ENCODE results near the gene CDK19. TPM values are rescaled to one million over a fixed set of nuclear protein-coding genes. Genes with fewer than 3 reads are reported as not detected.

Gene CDK19
- total RNA-seq, 1 experiment from 2014 or later, result 11.7 TPM

DNA sequence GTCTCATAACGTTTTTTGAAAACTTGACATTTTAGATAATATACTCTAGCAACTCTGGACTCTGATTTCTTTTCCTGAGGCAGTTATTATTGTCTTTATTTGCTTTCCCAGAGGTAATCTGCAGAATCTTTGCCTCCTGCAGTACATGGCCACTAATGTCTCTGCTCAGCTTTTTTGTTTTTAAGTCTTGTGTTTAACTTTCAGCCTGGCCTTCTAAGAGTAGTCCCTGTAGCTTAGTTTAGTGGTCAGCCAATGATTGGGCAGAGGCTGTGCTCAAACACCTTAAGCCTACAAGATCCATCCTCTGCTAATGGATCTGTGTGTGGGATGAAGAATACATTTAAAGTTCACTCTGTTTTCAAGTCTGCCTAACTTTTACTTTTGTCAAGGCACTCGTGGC, 241.7 kb downstream of the CDK19 start (continued):
- TF ChIP-seq HMGXB4 (CRISPR knock-in tag; IDR thresholded peaks at IDR 0.05) (no peak), CREM (CRISPR knock-in tag; IDR thresholded peaks at IDR 0.05) (no peak), SOX15 (CRISPR knock-in tag; IDR thresholded peaks at IDR 0.05) (no peak), TP53 (CRISPR knock-in tag; IDR thresholded peaks at IDR 0.05) (no peak), NFYB (CRISPR knock-in tag; conservative IDR thresholded peaks at IDR 0.05; ENCODE audit: low read depth) (no peak), ZNF671 (CRISPR knock-in tag; IDR thresholded peaks at IDR 0.05) (no peak)
- TF ChIP-seq, protein P1, sequence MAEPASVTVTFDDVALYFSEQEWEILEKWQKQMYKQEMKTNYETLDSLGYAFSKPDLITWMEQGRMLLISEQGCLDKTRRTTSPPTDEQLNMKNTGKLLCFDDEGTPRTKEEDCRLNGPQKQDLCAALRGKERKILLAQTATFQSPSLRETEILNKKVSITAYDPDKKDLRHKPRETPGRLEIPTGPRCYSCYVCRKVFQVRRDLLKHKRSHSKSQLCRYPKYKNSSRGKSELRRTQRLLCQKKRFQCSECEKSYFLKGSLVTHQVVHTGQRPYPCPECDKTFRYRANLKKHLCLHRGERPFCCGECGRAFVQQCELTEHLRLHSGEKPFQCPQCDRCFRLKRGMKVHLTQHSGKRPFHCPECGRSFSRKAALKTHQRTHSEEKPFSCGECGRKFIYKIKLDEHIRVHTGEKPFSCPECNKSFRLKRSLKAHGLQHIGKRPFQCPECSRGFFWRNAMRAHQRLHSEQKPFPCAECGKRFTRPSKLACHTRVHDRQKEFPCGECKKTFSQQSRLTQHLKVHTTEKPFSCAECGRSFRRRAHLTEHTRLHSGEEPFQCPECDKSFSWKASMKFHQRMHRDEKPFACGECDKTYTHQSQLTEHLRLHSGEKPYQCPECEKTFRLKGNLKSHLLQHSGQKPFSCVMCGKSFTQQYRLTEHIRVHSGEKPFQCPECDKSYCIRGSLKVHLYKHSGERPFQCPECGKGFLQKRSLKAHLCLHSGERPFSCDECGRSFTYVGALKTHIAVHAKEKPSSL (CRISPR knock-in tag; conservative IDR thresholded peaks at IDR 0.05), result no peak
- TF ChIP-seq, protein P2, sequence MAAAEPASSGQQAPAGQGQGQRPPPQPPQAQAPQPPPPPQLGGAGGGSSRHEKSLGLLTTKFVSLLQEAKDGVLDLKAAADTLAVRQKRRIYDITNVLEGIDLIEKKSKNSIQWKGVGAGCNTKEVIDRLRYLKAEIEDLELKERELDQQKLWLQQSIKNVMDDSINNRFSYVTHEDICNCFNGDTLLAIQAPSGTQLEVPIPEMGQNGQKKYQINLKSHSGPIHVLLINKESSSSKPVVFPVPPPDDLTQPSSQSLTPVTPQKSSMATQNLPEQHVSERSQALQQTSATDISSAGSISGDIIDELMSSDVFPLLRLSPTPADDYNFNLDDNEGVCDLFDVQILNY (CRISPR knock-in tag; IDR thresholded peaks at IDR 0.05), result no peak

DNA sequence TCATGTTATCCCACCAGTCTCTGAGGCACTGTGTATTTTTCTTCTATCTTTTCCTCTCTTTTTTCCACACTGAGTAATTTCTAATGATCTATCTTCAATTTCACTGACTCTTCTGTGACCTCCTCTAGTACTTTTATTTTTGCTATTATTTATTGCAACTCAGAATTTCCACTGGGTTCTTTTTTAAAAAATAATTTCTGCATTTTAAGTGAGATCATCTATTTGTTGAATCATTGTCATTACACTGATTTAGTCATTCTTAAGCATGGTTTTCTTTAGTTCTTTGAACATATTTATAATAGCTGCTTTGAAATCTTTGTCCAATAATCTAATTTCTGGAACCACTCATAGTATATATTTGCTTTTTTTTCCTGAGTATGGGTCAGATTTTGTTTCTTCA, 242.1 kb downstream of the CDK19 start:
- DNase-seq (ENCODE audit: low spot score) (no peak), ATAC-seq (no peak)
- H3K27me3 Mint-ChIP-seq (ENCODE audit: low read depth), result no peaks in the 10 kb centered on the region
- H3K9me3 Mint-ChIP-seq, result no peaks in the 10 kb centered on the region
- ChIA-PET POLR2A (no interaction called here), CTCF (no interaction called here)
- H3K36me3 Mint-ChIP-seq, result no peaks in the 10 kb centered on the region
- H3K4me3 Mint-ChIP-seq, result no peak overlapping the region
- no peaks in the 10 kb centered on the region for H3K4me1 Mint-ChIP-seq
- no peak for TF ChIP-seq GTF2I (CRISPR knock-in tag; conservative IDR thresholded peaks at IDR 0.05)
- TF ChIP-seq, protein P1 (CRISPR knock-in tag; conservative IDR thresholded peaks at IDR 0.05), result no peak
- TF ChIP-seq, protein P3, sequence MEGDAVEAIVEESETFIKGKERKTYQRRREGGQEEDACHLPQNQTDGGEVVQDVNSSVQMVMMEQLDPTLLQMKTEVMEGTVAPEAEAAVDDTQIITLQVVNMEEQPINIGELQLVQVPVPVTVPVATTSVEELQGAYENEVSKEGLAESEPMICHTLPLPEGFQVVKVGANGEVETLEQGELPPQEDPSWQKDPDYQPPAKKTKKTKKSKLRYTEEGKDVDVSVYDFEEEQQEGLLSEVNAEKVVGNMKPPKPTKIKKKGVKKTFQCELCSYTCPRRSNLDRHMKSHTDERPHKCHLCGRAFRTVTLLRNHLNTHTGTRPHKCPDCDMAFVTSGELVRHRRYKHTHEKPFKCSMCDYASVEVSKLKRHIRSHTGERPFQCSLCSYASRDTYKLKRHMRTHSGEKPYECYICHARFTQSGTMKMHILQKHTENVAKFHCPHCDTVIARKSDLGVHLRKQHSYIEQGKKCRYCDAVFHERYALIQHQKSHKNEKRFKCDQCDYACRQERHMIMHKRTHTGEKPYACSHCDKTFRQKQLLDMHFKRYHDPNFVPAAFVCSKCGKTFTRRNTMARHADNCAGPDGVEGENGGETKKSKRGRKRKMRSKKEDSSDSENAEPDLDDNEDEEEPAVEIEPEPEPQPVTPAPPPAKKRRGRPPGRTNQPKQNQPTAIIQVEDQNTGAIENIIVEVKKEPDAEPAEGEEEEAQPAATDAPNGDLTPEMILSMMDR (IDR thresholded peaks at IDR 0.05), result no peak
- no peak for TF ChIP-seq TEAD1 (CRISPR knock-in tag; IDR thresholded peaks at IDR 0.05)
- TF ChIP-seq ZNF423 (CRISPR knock-in tag; IDR thresholded peaks at IDR 0.05), result no peak
- TF ChIP-seq FOXP4 (CRISPR knock-in tag; IDR thresholded peaks at IDR 0.05), result no peak
- TF ChIP-seq IRF2 (CRISPR knock-in tag; IDR thresholded peaks at IDR 0.05; ENCODE audit: borderline replicate concordance, low read depth), result no peak
- TF ChIP-seq CREM (CRISPR knock-in tag; IDR thresholded peaks at IDR 0.05), result no peak
- TF ChIP-seq ZNF671 (CRISPR knock-in tag; IDR thresholded peaks at IDR 0.05), result no peak
- TF ChIP-seq SP1 (CRISPR knock-in tag; conservative IDR thresholded peaks at IDR 0.05), result no peak
- no peak for TF ChIP-seq HMGA2 (CRISPR knock-in tag; IDR thresholded peaks at IDR 0.05)
- TF ChIP-seq GABPB1 (CRISPR knock-in tag; IDR thresholded peaks at IDR 0.05), result no peak
- no peak for TF ChIP-seq PRRX2 (CRISPR knock-in tag; IDR thresholded peaks at IDR 0.05)
- no peak overlapping the region for H3K27ac Mint-ChIP-seq

All from WTC11 (cell line).